CD4-positive, alpha-beta T cell (primary cell): ENCODE results near the gene DDX56. TPM values are rescaled to one million over a fixed set of nuclear protein-coding genes. Genes with fewer than 3 reads are reported as not detected.

Source experiments
- ATAC-seq: fragments of 200-7000 bp; cut with Tn5 transposase; one replicate; pipeline ENCODE4 v1.10.0; 2022; ENCODE audit warnings: mild to moderate bottlenecking; ENCODE audit not compliant: poor library complexity
- CTCF ChIA-PET: fragments of 350-600 bp; sonication (Branson Sonifier 250); formaldehyde crosslinking; loops from one replicate; lab custom pipeline; 2021; ENCODE audit warnings: antibody characterized with exemption, inconsistent platforms; lab: Charles Lee
- POLR2A ChIA-PET: fragments of 350-600 bp; sonication (Branson Sonifier 250); formaldehyde crosslinking; loops from one replicate; lab custom pipeline; 2021; ENCODE audit warnings: antibody characterized with exemption, inconsistent platforms; lab: Charles Lee
- DNase-seq, 14 experiments: peaks; one replicate each; pipeline ENCODE4 v3.0.0-alpha.2; 2013 to 2020; ENCODE audit warnings: mixed read lengths in 2 of 14
- H3K27ac ChIP-seq, 2 donors: one replicate each; pipeline versions ENCODE4 v1.5.1 to v1.7.0; 2013; ENCODE audit warnings: low read length in 2 of 2, low read depth in 1 of 2, mild to moderate bottlenecking in 1 of 2
- H3K27me3 ChIP-seq, 2 experiments: 1 replicate in 1 of 2; 2 replicates in 1 of 2; pipeline versions ENCODE4 v1.6.1 to v1.7.0; 2013; ENCODE audit warnings: low read length in 2 of 2, control low read depth in 1 of 2, mild to moderate bottlenecking in 1 of 2, moderate library complexity in 1 of 2; ENCODE audit not compliant: insufficient read depth in 2 of 2, control insufficient read depth in 1 of 2
- H3K36me3 ChIP-seq: one replicate; pipeline ENCODE4 v1.6.1; 2013; ENCODE audit warnings: low read length, control low read depth; ENCODE audit not compliant: insufficient read depth
- H3K4me1 ChIP-seq: one replicate; pipeline ENCODE4 v1.6.1; 2013; ENCODE audit warnings: low read length, control low read depth; ENCODE audit not compliant: insufficient read depth
- H3K4me3 ChIP-seq: one replicate; pipeline ENCODE4 v1.5.1; 2013; ENCODE audit warnings: mild to moderate bottlenecking, low read length, moderate library complexity
- H3K9me3 ChIP-seq, 2 experiments: 1 replicate in 1 of 2; 2 replicates in 1 of 2; pipeline versions ENCODE4 v1.6.1 to v1.7.0; 2013; ENCODE audit warnings: low read length in 2 of 2, mild to moderate bottlenecking in 2 of 2, control low read depth in 1 of 2, moderate library complexity in 1 of 2; ENCODE audit not compliant: control insufficient read depth in 1 of 2, insufficient read depth in 1 of 2
- H3K27ac Mint-ChIP-seq: one replicate; pipeline ENCODE4 v1.8.0; 2020; ENCODE audit warnings: mixed read lengths
- H3K27me3 Mint-ChIP-seq: one replicate; pipeline ENCODE4 v1.8.0; 2021; ENCODE audit warnings: mixed read lengths
- H3K36me3 Mint-ChIP-seq: one replicate; pipeline ENCODE4 v1.8.0; 2021; ENCODE audit warnings: low read depth, mixed read lengths
- H3K4me1 Mint-ChIP-seq: one replicate; pipeline ENCODE4 v1.8.0; 2021; ENCODE audit warnings: low read depth, mixed read lengths
- H3K4me3 Mint-ChIP-seq: one replicate; pipeline ENCODE4 v1.8.0; 2020; ENCODE audit warnings: mild to moderate bottlenecking, mixed read lengths
- H3K9me3 Mint-ChIP-seq: one replicate; pipeline ENCODE4 v1.8.0; 2020; ENCODE audit warnings: mixed read lengths
- CTCF ChIP-seq: fragments of 200-600 bp; IDR thresholded peaks from one replicate; pipeline ENCODE4 v1.8.0; 2022; ENCODE audit warnings: antibody characterized with exemption, mild to moderate bottlenecking
- intact Hi-C, 2 experiments: fragments of 100-400 bp; cut with DNase I in 1 of 2; cut with micrococcal nuclease in 1 of 2; formaldehyde crosslinking; loops; one replicate each; pipeline versions ENCODE4 v1.15.1 to v1.9.0; 2023 to 2025; cut with DNase I, micrococcal nuclease
- total RNA-seq, 174 experiments: library from RNA in 2 of 174; stranded (reverse) in 2 of 174; gene quantifications; one replicate each; pipeline ENCODE4 v1.2.3 and lab custom pipeline; 2021 to 2026

Gene DDX56
- total RNA-seq, 2 experiments from 2014 or later: 126 to 127 TPM

DNA sequence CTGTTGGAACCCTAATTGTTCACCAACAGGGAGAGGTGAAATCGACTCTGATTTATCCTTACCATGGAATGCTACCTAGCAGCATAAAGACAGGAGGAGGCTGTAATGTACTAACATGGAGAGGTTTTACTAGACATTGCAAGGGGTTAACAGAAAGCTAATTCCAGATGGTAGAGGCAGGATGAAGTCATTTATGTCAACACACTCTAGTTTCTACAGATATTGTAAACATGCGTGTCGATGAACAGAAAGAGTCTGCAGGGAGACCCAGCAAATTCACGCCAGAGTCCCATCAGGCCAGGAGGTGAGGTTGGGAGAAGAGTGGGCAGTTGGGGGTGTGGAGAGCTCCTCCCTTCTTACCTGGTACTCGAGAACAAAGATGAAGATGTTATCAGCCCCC, 39.6 kb downstream of the DDX56 start:
- no peaks in the 10 kb centered on the region for H3K27me3 Mint-ChIP-seq
- no peak overlapping the region for H3K4me3 Mint-ChIP-seq
- H3K36me3 Mint-ChIP-seq: no peaks in the 10 kb centered on the region
- intact Hi-C loops: no loop called here
- POLR2A ChIA-PET: no interaction called here
- Histone ChIP-seq H3K9me3 (no peaks in the 10 kb centered on the region), H3K4me1 (no peaks in the 10 kb centered on the region), H3K36me3 (no peaks in the 10 kb centered on the region), H3K27ac (no peak overlapping the region), H3K27me3 (no peaks in the 10 kb centered on the region), H3K4me3 (no peak overlapping the region)
- CTCF ChIA-PET: interaction anchor here (1.1 kb wide), 1 partner anchor 32 kb away, joined by 4 read pairs; no protein-coding TSS in a partner anchor
- no peak overlapping the region for H3K27ac Mint-ChIP-seq
- ATAC-seq: no peak
- TF ChIP-seq CTCF: no peak
- no peaks in the 10 kb centered on the region for H3K4me1 Mint-ChIP-seq
- no peaks in the 10 kb centered on the region for H3K9me3 Mint-ChIP-seq
- no peak for DNase-seq

GRCh38 chr7:44533301-44534055, 40.2 kb downstream of the DDX56 start:
- ChIA-PET CTCF (no interaction called here), POLR2A (no interaction called here)
- intact Hi-C loops: no loop called here
- Mint-ChIP-seq H3K4me1 (no peaks in the 10 kb centered on the region), H3K36me3 (no peaks in the 10 kb centered on the region), H3K4me3 (no peak overlapping the region), H3K27ac (no peak overlapping the region), H3K27me3 (no peaks in the 10 kb centered on the region), H3K9me3 (no peaks in the 10 kb centered on the region)
- no peak for TF ChIP-seq CTCF
- no peaks in the 10 kb centered on the region for H3K36me3 ChIP-seq
- H3K4me1 ChIP-seq: no peaks in the 10 kb centered on the region
- H3K4me3 ChIP-seq: no peak overlapping the region
- ATAC-seq: no peak
- no peak overlapping the region for H3K27ac ChIP-seq
- no peak for DNase-seq
- H3K27me3 ChIP-seq: no peaks in the 10 kb centered on the region
- no peaks in the 10 kb centered on the region for H3K9me3 ChIP-seq

DNA sequence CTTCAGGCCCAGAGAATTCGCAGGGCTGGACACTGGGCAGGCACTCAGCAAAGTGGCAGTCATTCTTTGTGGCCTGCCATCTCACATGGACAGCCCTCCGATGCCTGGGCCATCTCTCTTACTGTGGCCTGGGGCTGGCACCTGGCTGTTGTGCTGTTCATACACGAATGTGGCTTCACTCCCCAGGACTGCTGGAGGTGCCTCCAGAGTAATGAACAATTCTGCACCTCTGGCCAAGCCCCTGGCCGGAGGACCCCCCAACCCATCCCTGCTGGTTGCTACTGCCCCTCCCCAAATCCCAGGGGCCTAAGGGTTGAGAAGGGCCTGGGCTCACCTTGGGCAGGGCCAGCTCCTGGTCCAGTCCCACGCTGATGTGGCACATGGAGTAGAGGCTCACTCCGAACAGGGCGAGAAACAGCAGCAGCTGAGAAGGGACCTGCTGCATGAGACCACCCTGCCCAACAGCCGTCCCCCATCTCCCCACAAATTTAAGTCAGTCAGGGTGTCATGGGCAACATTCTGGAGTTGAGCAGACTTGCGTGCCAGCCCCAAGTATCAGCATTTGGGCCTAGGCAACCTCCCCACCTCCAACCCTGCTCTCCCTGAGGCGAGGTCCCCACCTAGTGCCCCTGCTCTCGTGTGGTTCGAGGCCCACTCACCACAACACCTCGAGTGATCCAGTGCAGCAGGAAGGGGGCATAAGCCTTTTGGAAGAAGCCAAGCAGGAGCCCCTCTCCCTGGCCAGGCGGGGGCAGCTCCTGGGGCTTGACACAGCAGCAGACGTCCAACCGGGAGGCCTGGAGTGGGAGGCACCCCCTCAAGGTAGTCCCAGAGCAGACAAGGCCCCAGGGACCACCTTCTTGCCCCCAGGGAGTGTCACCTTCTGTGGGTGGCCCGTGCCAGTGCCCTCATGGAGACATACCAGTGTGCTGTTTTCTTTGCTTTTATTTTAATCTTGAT, 42.0 kb downstream of the DDX56 start:
- ChIA-PET CTCF (no interaction called here), POLR2A (no interaction called here)
- TF ChIP-seq CTCF: no peak
- Histone ChIP-seq H3K36me3 (no peaks in the 10 kb centered on the region), H3K4me3 (no peak overlapping the region), H3K27me3 (no peaks in the 10 kb centered on the region), H3K9me3 (peaks cover 0 to 6% of the 10 kb centered on the region in 2 experiments), H3K4me1 (no peaks in the 10 kb centered on the region), H3K27ac (no peak overlapping the region)
- no peaks in the 10 kb centered on the region for H3K9me3 Mint-ChIP-seq
- H3K4me1 Mint-ChIP-seq: no peaks in the 10 kb centered on the region
- ATAC-seq (no peak), DNase-seq (no peak)
- H3K27me3 Mint-ChIP-seq: no peaks in the 10 kb centered on the region
- H3K36me3 Mint-ChIP-seq: no peaks in the 10 kb centered on the region
- no peak overlapping the region for H3K27ac Mint-ChIP-seq
- intact Hi-C loops: no loop called here
- H3K4me3 Mint-ChIP-seq: no peak overlapping the region
